ENCODE measurements around the gene SPOUT1.
A peak's percentile ranks its signal among the peaks of the same experiment; 100 is the strongest.

SPOUT1 gene

GRCh38 chr9:128836509-128837145, 7.0 kb upstream of the SPOUT1 start:
- DNase-seq: no peak

- DNase-seq: no peak
Measured at GRCh38 chr9:128835246-128836210, 5.9 kb upstream of the SPOUT1 start.

GRCh38 chr9:128833696-128834095, 4.1 kb upstream of the SPOUT1 start:
- no peak for DNase-seq

GRCh38 chr9:128828719-128829452, 708 bp downstream of the SPOUT1 start:
- DNase-seq: no peak

- DNase-seq: no peak
Measured at GRCh38 chr9:128828267-128828666, 1.3 kb downstream of the SPOUT1 start.

GRCh38 chr9:128825923-128826700, 3.5 kb downstream of the SPOUT1 start:
- DNase-seq: no peak

- DNase-seq: no peak
Measured at GRCh38 chr9:128824911-128825310, 4.7 kb downstream of the SPOUT1 start.

- DNase-seq: no peak
Measured at GRCh38 chr9:128823903-128824406, 5.6 kb downstream of the SPOUT1 start.

- no peak for DNase-seq
Measured at GRCh38 chr9:128823362-128823902, 6.2 kb downstream of the SPOUT1 start.

- DNase-seq: no peak
Measured at GRCh38 chr9:128822407-128823042, 7.1 kb downstream of the SPOUT1 start.

- no peak for DNase-seq
Measured at GRCh38 chr9:128821584-128822406, 7.8 kb downstream of the SPOUT1 start.

- no peak for DNase-seq
Measured at GRCh38 chr9:128820665-128821583, 8.7 kb downstream of the SPOUT1 start.

GRCh38 chr9:128819716-128820664, 9.6 kb downstream of the SPOUT1 start:
- DNase-seq: no peak

- DNase-seq: no peak
Measured at GRCh38 chr9:128818839-128819715, 10.5 kb downstream of the SPOUT1 start.

- peak; percentile 98 for DNase-seq
Measured at GRCh38 chr9:128818099-128818838, 11.3 kb downstream of the SPOUT1 start, which contains the start of gene ENDOG. ENDOG (plus strand) TSS chr9:128818500; CDS start chr9:128818685, 185 bp downstream.

GRCh38 chr9:128810873-128811272, 18.7 kb downstream of the SPOUT1 start:
- DNase-seq: no peak

All from NCI-H1048 (cell line).